DND-41 (cell line): Measurements from ENCODE around the gene GPR18.

ENCODE experiments used
- EZH2 ChIP-seq: IDR thresholded peaks from 3 replicates; pipeline ENCODE4 v1.6.1; 2012; ENCODE audit warnings: borderline replicate concordance, low read depth, mild to moderate bottlenecking, moderate library complexity, low read length, inconsistent platforms; ENCODE audit not compliant: severe bottlenecking
- TF ChIP-seq, protein P1 (sequence below): IDR thresholded peaks from 2 replicates; pipeline ENCODE4 v1.5.1; 2012; ENCODE audit warnings: borderline replicate concordance, low read length, moderate library complexity, mild to moderate bottlenecking; ENCODE audit not compliant: poor library complexity, severe bottlenecking; ENCODE audit errors: extremely low read depth

DNA sequence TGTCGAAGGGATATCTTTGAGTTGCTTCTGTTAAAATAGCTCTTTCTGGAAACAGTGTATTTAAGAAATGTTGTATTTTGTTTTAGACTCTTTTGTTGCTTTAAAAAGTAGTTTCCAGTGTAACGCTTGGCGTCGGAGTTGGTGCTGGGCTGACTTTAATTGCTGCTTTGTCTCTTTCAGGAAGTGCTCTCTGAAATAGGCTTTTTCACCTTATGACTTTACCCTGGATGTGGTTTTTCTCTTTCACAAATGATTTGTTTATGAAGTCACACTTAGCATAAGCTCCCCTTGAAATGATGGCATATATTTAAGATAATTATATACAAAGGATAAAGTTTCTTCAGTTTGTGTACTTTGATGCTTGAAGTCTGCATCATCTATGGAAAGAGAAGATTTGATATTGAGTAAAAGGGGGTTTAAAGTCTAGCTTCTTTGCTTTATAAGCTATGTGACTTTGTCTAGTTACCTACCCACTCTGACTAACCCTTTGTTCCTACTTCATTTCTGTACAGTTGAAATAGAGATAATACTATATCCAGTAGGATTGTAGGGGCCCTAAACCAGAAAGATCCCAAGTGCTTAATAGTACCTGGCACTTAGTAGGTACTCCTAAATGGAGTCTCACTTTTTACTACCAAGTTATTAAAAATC lies at the start of gene GPR18:
- no peak for TF ChIP-seq EZH2
- TF ChIP-seq, protein P1, sequence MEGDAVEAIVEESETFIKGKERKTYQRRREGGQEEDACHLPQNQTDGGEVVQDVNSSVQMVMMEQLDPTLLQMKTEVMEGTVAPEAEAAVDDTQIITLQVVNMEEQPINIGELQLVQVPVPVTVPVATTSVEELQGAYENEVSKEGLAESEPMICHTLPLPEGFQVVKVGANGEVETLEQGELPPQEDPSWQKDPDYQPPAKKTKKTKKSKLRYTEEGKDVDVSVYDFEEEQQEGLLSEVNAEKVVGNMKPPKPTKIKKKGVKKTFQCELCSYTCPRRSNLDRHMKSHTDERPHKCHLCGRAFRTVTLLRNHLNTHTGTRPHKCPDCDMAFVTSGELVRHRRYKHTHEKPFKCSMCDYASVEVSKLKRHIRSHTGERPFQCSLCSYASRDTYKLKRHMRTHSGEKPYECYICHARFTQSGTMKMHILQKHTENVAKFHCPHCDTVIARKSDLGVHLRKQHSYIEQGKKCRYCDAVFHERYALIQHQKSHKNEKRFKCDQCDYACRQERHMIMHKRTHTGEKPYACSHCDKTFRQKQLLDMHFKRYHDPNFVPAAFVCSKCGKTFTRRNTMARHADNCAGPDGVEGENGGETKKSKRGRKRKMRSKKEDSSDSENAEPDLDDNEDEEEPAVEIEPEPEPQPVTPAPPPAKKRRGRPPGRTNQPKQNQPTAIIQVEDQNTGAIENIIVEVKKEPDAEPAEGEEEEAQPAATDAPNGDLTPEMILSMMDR: no peak
